HG02973 (cell line): ENCODE measurements around the gene RAB3D.
A peak's percentile ranks its signal among the peaks of the same experiment; 100 is the strongest.
"Not testable (repeated sequence)": the region's sequence is repeated elsewhere in the genome, so short reads cannot be mapped to it uniquely, and the experiment has no call there.

Experiments
- ATAC-seq: cut with Tn5 transposase; IDR thresholded peaks from one replicate; pipeline ENCODE4 v1.9.1; 2021; ENCODE audit warnings: moderate library complexity; ENCODE audit not compliant: unreplicated experiment

RAB3D gene

GRCh38 chr19:11367528-11367927, 28.1 kb upstream of the RAB3D start:
- ATAC-seq: no peak

GRCh38 chr19:11365557-11366117, 26.2 kb upstream of the RAB3D start:
- ATAC-seq: no peak

- ATAC-seq: no peak
These were observed 25.5 kb upstream of the RAB3D start for GRCh38 chr19:11364935-11365334.

GRCh38 chr19:11364296-11364904, 24.9 kb upstream of the RAB3D start:
- ATAC-seq: no peak

GRCh38 chr19:11363881-11364280, 24.4 kb upstream of the RAB3D start:
- no peak for ATAC-seq

- no peak for ATAC-seq
These were observed 22.6 kb upstream of the RAB3D start for GRCh38 chr19:11361771-11362731.

- no peak for ATAC-seq
These were observed 21.7 kb upstream of the RAB3D start for GRCh38 chr19:11361037-11361770.

- ATAC-seq: no peak
These were observed 20.0 kb upstream of the RAB3D start for GRCh38 chr19:11359421-11359820.

GRCh38 chr19:11356676-11357550, 17.5 kb upstream of the RAB3D start:
- no peak for ATAC-seq

GRCh38 chr19:11356074-11356397, 16.6 kb upstream of the RAB3D start:
- ATAC-seq: no peak

GRCh38 chr19:11355160-11356073, 16.0 kb upstream of the RAB3D start, which contains the start of gene PLPPR2:
TSS of gene PLPPR2 (plus strand) at chr19:11355432. CDS start at chr19:11357674, 2,242 bp downstream.
- ATAC-seq: no peak

- ATAC-seq: not testable (repeated sequence)
These were observed 14.6 kb upstream of the RAB3D start for GRCh38 chr19:11354102-11354501.

GRCh38 chr19:11349171-11349570, 9.7 kb upstream of the RAB3D start:
- no peak for ATAC-seq

- ATAC-seq: no peak
These were observed 8.1 kb upstream of the RAB3D start for GRCh38 chr19:11347546-11348039.

GRCh38 chr19:11346104-11346940, 6.9 kb upstream of the RAB3D start, which contains the start of the genes CCDC159 and TMEM205:
TSS of gene CCDC159 (plus strand) at chr19:11346519. CDS start at chr19:11346607, 88 bp downstream.
TSS of gene TMEM205 (minus strand) at chr19:11346268. CDS start at chr19:11345619, 649 bp downstream.
- peak; percentile 83 for ATAC-seq

- no peak for ATAC-seq
These were observed 5.8 kb upstream of the RAB3D start for GRCh38 chr19:11345122-11345803.

- no peak for ATAC-seq
These were observed 3.0 kb upstream of the RAB3D start for GRCh38 chr19:11342429-11342828.
